ENCODE data around the gene FAM13A. TPM values are rescaled to one million over a fixed set of nuclear protein-coding genes. Genes with fewer than 3 reads are reported as not detected.
A peak's percentile ranks its signal among the peaks of the same experiment; 100 is the strongest.

Gene FAM13A
- total and polyA plus RNA-seq, 4 experiments from 2014 or later, result 9.6 to 19.7 (median 13.0) TPM

- peaks cover 58% of the 10 kb centered on the region for H3K36me3 ChIP-seq (ENCODE audit: insufficient read depth, low read length)
- H3K4me3 Mint-ChIP-seq, result no peak overlapping the region
- H3K9me3 Mint-ChIP-seq, result peaks cover 0 to 12% (median 7%) of the 10 kb centered on the region in 8 donors
- peaks cover 56 to 79% of the 10 kb centered on the region in 2 donors for H3K36me3 Mint-ChIP-seq
- H3K27me3 ChIP-seq (ENCODE audit: insufficient read depth, low read length), result no peaks in the 10 kb centered on the region
- no peak overlapping the region for H3K4me3 ChIP-seq (ENCODE audit: low read length in 2 of 2)
- ChIA-PET POLR2A (ENCODE audit: partially characterized antibody) (no interaction called here), CTCF (ENCODE audit: partially characterized antibody) (interaction anchor here (1.3 to 1.5 kb wide), 3 partner anchors 9 to 26 kb away, joined by 3 to 4 read pairs (median 3); no protein-coding TSS in a partner anchor)
- no peaks in the 10 kb centered on the region for H3K27me3 Mint-ChIP-seq
- intact Hi-C loops (cut with micrococcal nuclease), result no loop called here
- no peak overlapping the region for H3K27ac ChIP-seq (ENCODE audit: low read depth, low read length)
- no peaks in the 10 kb centered on the region for H3K4me1 Mint-ChIP-seq
- no peaks in the 10 kb centered on the region for H3K4me1 ChIP-seq (ENCODE audit: insufficient read depth, low read length)
- H3K9me3 ChIP-seq (ENCODE audit: control insufficient read depth in 1 of 2, low read length in 2 of 2), result peaks cover 0 to 3% of the 10 kb centered on the region in 2 donors
- no peak overlapping the region for H3K27ac Mint-ChIP-seq
- DNase-seq, result no peak
Measured at GRCh38 chr4:88722276-88722780, 334.7 kb downstream of the FAM13A start.

- ChIA-PET POLR2A (ENCODE audit: partially characterized antibody) (no interaction called here), CTCF (ENCODE audit: partially characterized antibody) (no interaction called here)
- Mint-ChIP-seq H3K9me3 (peaks cover 0 to 27% (median 18%) of the 10 kb centered on the region in 8 donors), H3K27me3 (no peaks in the 10 kb centered on the region), H3K36me3 (peaks cover 64 to 79% of the 10 kb centered on the region in 2 donors), H3K4me1 (no peaks in the 10 kb centered on the region), H3K4me3 (no peak overlapping the region), H3K27ac (peak overlapping the region in 3 of 7 donors; percentile 10 to 19 (median 17))
- intact Hi-C loops (cut with micrococcal nuclease), result no loop called here
- H3K27ac ChIP-seq (ENCODE audit: low read depth, low read length), result no peak overlapping the region
- no peak for DNase-seq
- H3K4me1 ChIP-seq (ENCODE audit: insufficient read depth, low read length), result no peaks in the 10 kb centered on the region
- peaks cover 0 to 9% of the 10 kb centered on the region in 2 donors for H3K9me3 ChIP-seq (ENCODE audit: control insufficient read depth in 1 of 2, low read length in 2 of 2)
- H3K36me3 ChIP-seq (ENCODE audit: insufficient read depth, low read length), result peaks cover 58% of the 10 kb centered on the region
- no peak overlapping the region for H3K4me3 ChIP-seq (ENCODE audit: low read length in 2 of 2)
- no peaks in the 10 kb centered on the region for H3K27me3 ChIP-seq (ENCODE audit: insufficient read depth, low read length)
Measured at GRCh38 chr4:88720451-88721428, 336.2 kb downstream of the FAM13A start.

GRCh38 chr4:88719381-88719780 is 337.6 kb downstream of the FAM13A start:
- H3K36me3 Mint-ChIP-seq, result peaks cover 75 to 81% of the 10 kb centered on the region in 2 donors
- Histone ChIP-seq H3K4me1 (ENCODE audit: insufficient read depth, low read length) (no peaks in the 10 kb centered on the region), H3K36me3 (ENCODE audit: insufficient read depth, low read length) (peaks cover 51% of the 10 kb centered on the region), H3K27ac (ENCODE audit: low read depth, low read length) (no peak overlapping the region), H3K27me3 (ENCODE audit: insufficient read depth, low read length) (no peaks in the 10 kb centered on the region), H3K4me3 (ENCODE audit: low read length in 2 of 2) (no peak overlapping the region), H3K9me3 (ENCODE audit: control insufficient read depth in 1 of 2, low read length in 2 of 2) (peaks cover 0 to 9% of the 10 kb centered on the region in 2 donors)
- peak overlapping the region in 1 of 7 donors; percentile 78 for H3K27ac Mint-ChIP-seq
- intact Hi-C loops (cut with micrococcal nuclease), result no loop called here
- ChIA-PET POLR2A (ENCODE audit: partially characterized antibody) (no interaction called here), CTCF (ENCODE audit: partially characterized antibody) (no interaction called here)
- DNase-seq, result no peak
- no peaks in the 10 kb centered on the region for H3K27me3 Mint-ChIP-seq
- peaks cover 0 to 28% (median 22%) of the 10 kb centered on the region in 8 donors for H3K9me3 Mint-ChIP-seq
- H3K4me3 Mint-ChIP-seq, result no peak overlapping the region
- H3K4me1 Mint-ChIP-seq, result no peaks in the 10 kb centered on the region

- Histone ChIP-seq H3K27ac (ENCODE audit: low read depth, low read length) (no peak overlapping the region), H3K9me3 (ENCODE audit: control insufficient read depth in 1 of 2, low read length in 2 of 2) (peaks cover 0 to 9% of the 10 kb centered on the region in 2 donors), H3K4me3 (ENCODE audit: low read length in 2 of 2) (no peak overlapping the region), H3K4me1 (ENCODE audit: insufficient read depth, low read length) (no peaks in the 10 kb centered on the region), H3K36me3 (ENCODE audit: insufficient read depth, low read length) (peaks cover 40% of the 10 kb centered on the region), H3K27me3 (ENCODE audit: insufficient read depth, low read length) (no peaks in the 10 kb centered on the region)
- Mint-ChIP-seq H3K27me3 (no peaks in the 10 kb centered on the region), H3K4me3 (no peak overlapping the region), H3K9me3 (peaks cover 0 to 29% (median 22%) of the 10 kb centered on the region in 8 donors), H3K27ac (no peak overlapping the region), H3K36me3 (peaks cover 80 to 83% of the 10 kb centered on the region in 2 donors), H3K4me1 (peaks cover 0 to 4% (median under 1%) of the 10 kb centered on the region in 4 donors)
- POLR2A ChIA-PET (ENCODE audit: partially characterized antibody), result no interaction called here
- CTCF ChIA-PET (ENCODE audit: partially characterized antibody), result no interaction called here
- intact Hi-C loops (cut with micrococcal nuclease), result no loop called here
- no peak for DNase-seq
Measured at GRCh38 chr4:88718098-88718497, 338.9 kb downstream of the FAM13A start.

- Mint-ChIP-seq H3K27me3 (no peaks in the 10 kb centered on the region), H3K27ac (peak overlapping the region in 2 of 7 donors; percentile 11 to 37), H3K4me3 (no peak overlapping the region), H3K9me3 (peaks cover 0 to 31% (median 22%) of the 10 kb centered on the region in 8 donors), H3K4me1 (peaks cover 0 to 4% (median 2%) of the 10 kb centered on the region in 4 donors), H3K36me3 (peaks cover 87 to 88% of the 10 kb centered on the region in 2 donors)
- Histone ChIP-seq H3K4me1 (ENCODE audit: insufficient read depth, low read length) (no peaks in the 10 kb centered on the region), H3K27ac (ENCODE audit: low read depth, low read length) (no peak overlapping the region), H3K27me3 (ENCODE audit: insufficient read depth, low read length) (no peaks in the 10 kb centered on the region), H3K4me3 (ENCODE audit: low read length in 2 of 2) (no peak overlapping the region), H3K9me3 (ENCODE audit: control insufficient read depth in 1 of 2, low read length in 2 of 2) (peaks cover 0 to 9% of the 10 kb centered on the region in 2 donors), H3K36me3 (ENCODE audit: insufficient read depth, low read length) (peaks cover 23% of the 10 kb centered on the region)
- ChIA-PET CTCF (ENCODE audit: partially characterized antibody) (interaction anchor here (1.0 to 1.1 kb wide), 2 partner anchors 9 to 174 kb away, joined by 3 to 4 read pairs; no protein-coding TSS in a partner anchor), POLR2A (ENCODE audit: partially characterized antibody) (no interaction called here)
- intact Hi-C loops (cut with micrococcal nuclease), result no loop called here
- DNase-seq, result no peak
Measured at GRCh38 chr4:88713782-88714181, 343.2 kb downstream of the FAM13A start.

- H3K4me1 ChIP-seq (ENCODE audit: insufficient read depth, low read length), result no peaks in the 10 kb centered on the region
- no peaks in the 10 kb centered on the region for H3K9me3 ChIP-seq (ENCODE audit: control insufficient read depth in 1 of 2, low read length in 2 of 2)
- no peak overlapping the region for H3K27ac ChIP-seq (ENCODE audit: low read depth, low read length)
- no peaks in the 10 kb centered on the region for H3K27me3 ChIP-seq (ENCODE audit: insufficient read depth, low read length)
- H3K9me3 Mint-ChIP-seq, result peaks cover 0 to 5% (median 1%) of the 10 kb centered on the region in 8 donors
- no peak for DNase-seq
- peaks cover 29% of the 10 kb centered on the region for H3K36me3 ChIP-seq (ENCODE audit: insufficient read depth, low read length)
- H3K27me3 Mint-ChIP-seq, result no peaks in the 10 kb centered on the region
- H3K4me1 Mint-ChIP-seq, result peaks cover 0 to 6% (median 2%) of the 10 kb centered on the region in 4 donors
- H3K4me3 Mint-ChIP-seq, result no peak overlapping the region
- CTCF ChIA-PET (ENCODE audit: partially characterized antibody), result no interaction called here
- intact Hi-C loops (cut with micrococcal nuclease), result no loop called here
- peak overlapping the region in 1 of 7 donors; percentile 35 for H3K27ac Mint-ChIP-seq
- H3K36me3 Mint-ChIP-seq, result peaks cover 83 to 85% of the 10 kb centered on the region in 2 donors
- H3K4me3 ChIP-seq (ENCODE audit: low read length in 2 of 2), result no peak overlapping the region
- POLR2A ChIA-PET (ENCODE audit: partially characterized antibody), result no interaction called here
Measured at GRCh38 chr4:88709989-88710388, 347.0 kb downstream of the FAM13A start.

- Histone ChIP-seq H3K36me3 (ENCODE audit: insufficient read depth, low read length) (peaks cover 34% of the 10 kb centered on the region), H3K4me1 (ENCODE audit: insufficient read depth, low read length) (no peaks in the 10 kb centered on the region), H3K4me3 (ENCODE audit: low read length in 2 of 2) (no peak overlapping the region), H3K9me3 (ENCODE audit: control insufficient read depth in 1 of 2, low read length in 2 of 2) (no peaks in the 10 kb centered on the region), H3K27ac (ENCODE audit: low read depth, low read length) (no peak overlapping the region), H3K27me3 (ENCODE audit: insufficient read depth, low read length) (no peaks in the 10 kb centered on the region)
- peaks cover 78 to 79% of the 10 kb centered on the region in 2 donors for H3K36me3 Mint-ChIP-seq
- H3K27ac Mint-ChIP-seq, result peak overlapping the region in 3 of 7 donors; percentile 3 to 61 (median 22)
- no peaks in the 10 kb centered on the region for H3K27me3 Mint-ChIP-seq
- H3K9me3 Mint-ChIP-seq, result peaks cover 0 to 1% (median 0%) of the 10 kb centered on the region in 8 donors
- ChIA-PET POLR2A (ENCODE audit: partially characterized antibody) (no interaction called here), CTCF (ENCODE audit: partially characterized antibody) (interaction anchor here (0.9 to 1.3 kb wide), 2 partner anchors 9 to 167 kb away, joined by 3 to 4 read pairs; partner anchors contain the start of gene NAP1L5)
- DNase-seq, result no peak
- intact Hi-C loops (cut with micrococcal nuclease), result no loop called here
- no peak overlapping the region for H3K4me3 Mint-ChIP-seq
- H3K4me1 Mint-ChIP-seq, result peaks cover 0 to 5% (median 0%) of the 10 kb centered on the region in 4 donors
Measured at GRCh38 chr4:88706574-88706973, 350.4 kb downstream of the FAM13A start.

Measured in CD4-positive, alpha-beta memory T cell (primary cell).